H1 (cell line): ENCODE data around the gene ARHGAP32. TPM values are rescaled to one million over a fixed set of nuclear protein-coding genes. Genes with fewer than 3 reads are reported as not detected.

Source experiments
- CTCF ChIA-PET: fragments of 300-600 bp; sonication (Branson Sonifier 250); formaldehyde crosslinking; loops from one replicate; lab custom pipeline; 2021; ENCODE audit not compliant: partially characterized antibody; lab: Charles Lee
- POLR2A ChIA-PET: fragments of 300-600 bp; sonication (Branson Sonifier 250); formaldehyde crosslinking; loops from one replicate; lab custom pipeline; 2021; ENCODE audit warnings: inconsistent platforms; ENCODE audit not compliant: partially characterized antibody; lab: Charles Lee
- DNase-seq, 2 experiments: peaks; one replicate each; pipeline versions ENCODE4 v3.0.0 to v3.0.0-alpha.2; 2010 to 2022; ENCODE audit warnings: low spot score in 2 of 2, low read depth in 1 of 2, mixed read lengths in 1 of 2
- FAIRE-seq: peaks from 2 replicates; lab custom pipeline; 2011; peaks lifted over from hg19 to GRCh38; lab: Jason Lieb, UNC
- H2AFZ ChIP-seq: 2 replicates; pipeline ENCODE4 v1.8.1; 2012; ENCODE audit warnings: low read length, inconsistent platforms
- H2AK5ac ChIP-seq: 2 replicates; pipeline ENCODE4 v1.6.1; 2013; ENCODE audit warnings: low read depth, low read length
- H2BK120ac ChIP-seq: replicated peaks from 2 replicates; pipeline ENCODE3; 2013; ENCODE audit warnings: low read depth, low read length, inconsistent platforms
- H2BK12ac ChIP-seq: 2 replicates; pipeline ENCODE4 v1.6.1; 2013; ENCODE audit warnings: low read depth, low read length
- H2BK15ac ChIP-seq: 2 replicates; pipeline ENCODE4 v1.6.1; 2013; ENCODE audit warnings: low read length
- H2BK20ac ChIP-seq: 2 replicates; pipeline ENCODE4 v1.6.1; 2013; ENCODE audit warnings: low read length
- H2BK5ac ChIP-seq: 2 replicates; pipeline ENCODE4 v1.6.1; 2013; ENCODE audit warnings: low read depth, low read length
- H3K14ac ChIP-seq: 2 replicates; pipeline ENCODE4 v1.6.1; 2013; ENCODE audit warnings: inconsistent platforms; ENCODE audit not compliant: insufficient read length
- H3K18ac ChIP-seq: 2 replicates; pipeline ENCODE4 v1.6.1; 2013; ENCODE audit warnings: low read length; ENCODE audit errors: extremely low read depth
- H3K23ac ChIP-seq: 2 replicates; pipeline ENCODE4 v1.6.1; 2013; ENCODE audit warnings: inconsistent platforms; ENCODE audit not compliant: insufficient read length
- H3K23me2 ChIP-seq: 2 replicates; pipeline ENCODE4 v1.6.1; 2013; ENCODE audit warnings: low read depth, low read length
- H3K27ac ChIP-seq: 2 replicates; pipeline ENCODE4 v1.6.1; 2011; ENCODE audit warnings: low read depth, low read length, inconsistent platforms
- H3K27me3 ChIP-seq, 4 experiments: replicated peaks in 1 of 4; 1 replicate in 1 of 4; 2 replicates in 3 of 4; pipeline versions ENCODE4 v1.6.1 to v1.8.1; 2011 to 2013; ENCODE audit warnings: low read length in 3 of 4, mild to moderate bottlenecking in 3 of 4, inconsistent platforms in 2 of 4, mixed read lengths in 2 of 4, moderate library complexity in 1 of 4; ENCODE audit not compliant: control insufficient read depth in 3 of 4, insufficient read depth in 3 of 4; ENCODE audit errors: extremely low read depth in 1 of 4
- H3K36me3 ChIP-seq, 4 experiments: 2 replicates each; pipeline versions ENCODE4 v1.6.1 to v1.8.1; 2011 to 2013; ENCODE audit warnings: mild to moderate bottlenecking in 4 of 4, low read length in 3 of 4, moderate library complexity in 2 of 4, control low read depth in 1 of 4, inconsistent platforms in 1 of 4; ENCODE audit not compliant: insufficient read depth in 4 of 4, control insufficient read depth in 2 of 4
- H3K4ac ChIP-seq: replicated peaks from 2 replicates; pipeline ENCODE3; 2013; ENCODE audit warnings: low read length, low read depth, mixed read lengths, inconsistent platforms; ENCODE audit not compliant: insufficient read length
- H3K4me1 ChIP-seq, 4 experiments: replicated peaks in 1 of 4; 1 replicate in 1 of 4; 2 replicates in 3 of 4; pipeline versions ENCODE4 v1.6.1 to v1.8.1; 2011 to 2013; ENCODE audit warnings: low read length in 3 of 4, inconsistent platforms in 2 of 4, mixed read lengths in 1 of 4; ENCODE audit not compliant: insufficient read depth in 4 of 4, control insufficient read depth in 3 of 4
- H3K4me2 ChIP-seq, 2 experiments: 2 replicates each; pipeline versions ENCODE4 v1.6.1 to v1.8.1; 2011 to 2013; ENCODE audit warnings: low read depth in 2 of 2, low read length in 2 of 2, control low read depth in 1 of 2, inconsistent platforms in 1 of 2, mild to moderate bottlenecking in 1 of 2; ENCODE audit not compliant: insufficient read depth in 1 of 2
- H3K4me3 ChIP-seq, 4 experiments: fragments of 200-600, 300-600 bp in 1 of 4; sonication (generic), shearing (Covaris generic), sonication (Bioruptor Twin) in 1 of 4; 2 replicates each; pipeline versions ENCODE4 v1.5.1 to v1.8.1; 2011 to 2016; ENCODE audit warnings: low read length in 4 of 4, low read depth in 3 of 4, control low read depth in 2 of 4, inconsistent platforms in 2 of 4, mild to moderate bottlenecking in 2 of 4, mixed read lengths in 1 of 4, moderate library complexity in 1 of 4; ENCODE audit not compliant: insufficient read depth in 2 of 4; ENCODE audit errors: extremely low read depth in 1 of 4
- H3K56ac ChIP-seq: replicated peaks from 2 replicates; pipeline ENCODE3; 2013; ENCODE audit warnings: low read depth, mild to moderate bottlenecking, mixed read lengths, low read length, inconsistent platforms; ENCODE audit not compliant: insufficient read length
- H3K79me1 ChIP-seq: 2 replicates; pipeline ENCODE4 v1.6.1; 2013; ENCODE audit warnings: low read depth, low read length, control low read depth
- H3K79me2 ChIP-seq, 2 experiments: 2 replicates each; pipeline versions ENCODE4 v1.6.1 to v1.8.1; 2012 to 2013; ENCODE audit warnings: low read length in 2 of 2, mild to moderate bottlenecking in 2 of 2, inconsistent platforms in 1 of 2; ENCODE audit not compliant: insufficient read depth in 2 of 2, control insufficient read depth in 1 of 2
- H3K9ac ChIP-seq, 4 experiments: replicated peaks in 1 of 4; 1 replicate in 1 of 4; 2 replicates in 3 of 4; pipeline versions ENCODE4 v1.6.1 to v1.8.1; 2011 to 2013; ENCODE audit warnings: low read depth in 3 of 4, low read length in 3 of 4, control low read depth in 2 of 4, mild to moderate bottlenecking in 2 of 4, moderate library complexity in 2 of 4, inconsistent platforms in 1 of 4; ENCODE audit errors: extremely low read depth in 1 of 4
- H3K9me3 ChIP-seq, 2 experiments: 2 replicates each; pipeline versions ENCODE4 v1.6.1 to v1.8.1; 2012 to 2013; ENCODE audit warnings: mild to moderate bottlenecking in 2 of 2, moderate library complexity in 2 of 2, control low read depth in 1 of 2, inconsistent platforms in 1 of 2, low read depth in 1 of 2, low read length in 1 of 2, mixed read lengths in 1 of 2; ENCODE audit not compliant: insufficient read depth in 2 of 2
- H4K20me1 ChIP-seq, 2 experiments: replicated peaks in 1 of 2; 2 replicates each; pipeline versions ENCODE3 to v1.8.1; 2011 to 2013; ENCODE audit warnings: inconsistent platforms in 2 of 2, low read length in 2 of 2, mild to moderate bottlenecking in 1 of 2; ENCODE audit not compliant: insufficient read depth in 2 of 2, control insufficient read depth in 1 of 2
- H4K5ac ChIP-seq: 2 replicates; pipeline ENCODE4 v1.6.1; 2013; ENCODE audit warnings: low read length, low read depth, mixed read lengths, inconsistent platforms; ENCODE audit not compliant: insufficient read length
- H4K8ac ChIP-seq: 2 replicates; pipeline ENCODE4 v1.8.0; 2013; ENCODE audit warnings: mild to moderate bottlenecking, moderate library complexity, low read length, inconsistent platforms; ENCODE audit not compliant: insufficient read depth; ENCODE audit errors: extremely low read depth
- H4K91ac ChIP-seq: replicated peaks from 2 replicates; pipeline ENCODE3; 2013; ENCODE audit warnings: low read length, mixed read lengths, inconsistent platforms; ENCODE audit not compliant: insufficient read length
- ASH2L ChIP-seq: fragments of 200-600, 300-600 bp; sonication (generic); IDR thresholded peaks from one replicate; pipeline ENCODE4 v1.7.1; 2017; ENCODE audit warnings: low read length
- CBX5 ChIP-seq: fragments of 300-800, 300-1000 bp; sonication (generic); IDR thresholded peaks from 2 replicates; pipeline ENCODE4 v1.7.1; 2016; ENCODE audit warnings: antibody characterized with exemption, low read length, low read depth
- CREB1 ChIP-seq: IDR thresholded peaks from 2 replicates; pipeline ENCODE4 v1.6.1; 2012; ENCODE audit warnings: inconsistent platforms
- JUN ChIP-seq: IDR thresholded peaks from 2 replicates; pipeline ENCODE4 v1.6.1; 2011; ENCODE audit warnings: low read depth, mild to moderate bottlenecking, improper control_type of control experiment, low read length
- MAFK ChIP-seq: IDR thresholded peaks from 2 replicates; pipeline ENCODE4 v1.6.1; 2012; ENCODE audit warnings: low read depth, mild to moderate bottlenecking, improper control_type of control experiment, low read length
- POLR2AphosphoS5 ChIP-seq: IDR thresholded peaks from 2 replicates; pipeline ENCODE4 v1.6.1; 2011; ENCODE audit warnings: low read depth, low read length
- SAP30 ChIP-seq: fragments of 300-600 bp; sonication (generic); IDR thresholded peaks from 2 replicates; pipeline ENCODE4 v1.7.1; 2012; ENCODE audit warnings: low read length, moderate library complexity, mild to moderate bottlenecking, inconsistent platforms; ENCODE audit not compliant: insufficient read depth, insufficient replicate concordance
- SIN3A ChIP-seq, 2 experiments: IDR thresholded peaks in 1 of 2; conservative IDR thresholded peaks in 1 of 2; 2 replicates each; pipeline ENCODE4 v1.6.1; 2011 to 2012; ENCODE audit warnings: low read length in 2 of 2, improper control_type of control experiment in 1 of 2, low read depth in 1 of 2, mild to moderate bottlenecking in 1 of 2
- WGBS, 2 experiments: shearing (Covaris generic) in 1 of 2; methylation state at CpG; one replicate each; pipeline versions ENCODE4 v1.1.6 to v1.1.7; 2013 to 2015; ENCODE audit warnings: low lambda C conversion rate in 2 of 2, mixed read lengths in 2 of 2, inconsistent platforms in 1 of 2, low coverage in 1 of 2, missing lambda C conversion rate in 1 of 2; ENCODE audit not compliant: insufficient replicate concordance in 2 of 2, insufficient coverage in 1 of 2, insufficient read length in 1 of 2; ENCODE audit errors: extremely low coverage in 1 of 2, missing lambda C conversion rate in 1 of 2; 5-methylcytosine and 5-hydroxymethylcytosine counted together
- polyA plus RNA-seq, 7 experiments: library from polyadenylated mRNA; depleted of rRNA in 3 of 7; stranded (reverse) in 5 of 7; unstranded in 2 of 7; fragments of >200 nt in 5 of 7; fragments of 200-250 nt in 2 of 7; gene quantifications; 1 replicate in 5 of 7; 2 replicates in 1 of 7; 4 replicates in 1 of 7; pipeline versions ENCODE4 v1.2.1 to v1.2.3, GENCODE V29; 2011 to 2013; ENCODE audit warnings: missing spikeins in 2 of 7, mixed read lengths in 2 of 7
- total RNA-seq: library from RNA; stranded (reverse); fragmentation: NEBNext Ultra II Directional; extraction: Animal tissue kit (Norgen Biotek cat#: 25700); gene quantifications from 2 replicates; pipeline ENCODE4 v1.2.1, GENCODE V29; 2021

Gene ARHGAP32
- total and polyA plus RNA-seq, 2 of the 8 experiments (the other 6 are each of a cell fraction or from before 2014, with no cell fraction given) = 13.7 to 30.0 TPM

GRCh38 chr11:128964463-128964930 is 227.6 kb downstream of the ARHGAP32 start:
- H3K9ac ChIP-seq = no peak overlapping the region
- no peak overlapping the region for H3K23ac ChIP-seq
- no peaks in the 10 kb centered on the region for H3K23me2 ChIP-seq
- H2AFZ ChIP-seq = no peak overlapping the region
- no peaks in the 10 kb centered on the region for H3K4me1 ChIP-seq
- no peaks in the 10 kb centered on the region for H3K79me2 ChIP-seq
- no peak overlapping the region for H3K27ac ChIP-seq
- H3K18ac ChIP-seq = no peak overlapping the region
- H4K8ac ChIP-seq = no peak overlapping the region
- no peak overlapping the region for H2BK120ac ChIP-seq
- H3K36me3 ChIP-seq = peaks cover 0 to 4% (median 2%) of the 10 kb centered on the region in 4 experiments; a peak in 2 of 8 replicates
- H4K91ac ChIP-seq = no peak overlapping the region
- no peak overlapping the region for H2BK20ac ChIP-seq
- H4K5ac ChIP-seq = no peak overlapping the region
- no peak overlapping the region for H2BK15ac ChIP-seq
- H3K56ac ChIP-seq = no peak overlapping the region
- H3K9me3 ChIP-seq = no peaks in the 10 kb centered on the region
- no peak overlapping the region for H2BK5ac ChIP-seq
- no peak overlapping the region for H3K4ac ChIP-seq
- 77% methylated on average over 7 of the region's 7 CpGs; no CpG with 5 or more reads in 1 of the 2 experiments for WGBS, 2 experiments
- H4K20me1 ChIP-seq = no peaks in the 10 kb centered on the region
- H3K4me3 ChIP-seq = no peak overlapping the region
- H2AK5ac ChIP-seq = no peak overlapping the region
- H3K4me2 ChIP-seq = no peak overlapping the region
- DNase-seq (no peak), FAIRE-seq (no peak)
- ChIA-PET POLR2A (no interaction called here), CTCF (interaction anchor here (1.1 to 20.6 kb wide), 2 partner anchors 75 to 133 kb away, joined by 4 to 473 read pairs; partner anchors contain the start of gene KCNJ5)
- H2BK12ac ChIP-seq = no peak overlapping the region
- no peaks in the 10 kb centered on the region for H3K27me3 ChIP-seq
- TF ChIP-seq ASH2L (no peak), POLR2AphosphoS5 (no peak), CBX5 (no peak), SIN3A (conservative IDR thresholded peaks at IDR 0.05 in 1 of 2, IDR thresholded peaks at IDR 0.05 in 1 of 2; ENCODE audit: low read depth in 1 of 2, low read length in 2 of 2) (no peak), CREB1 (no peak), SAP30 (no peak), JUN (no peak), MAFK (no peak)
- H3K14ac ChIP-seq = no peak overlapping the region
- H3K79me1 ChIP-seq = no peaks in the 10 kb centered on the region
